Left ventricle myocardium superior (tissue), 1 donor: Measurements from ENCODE around the gene TNKS1BP1. TPM values are rescaled to one million over a fixed set of nuclear protein-coding genes. Genes with fewer than 3 reads are reported as not detected.

Experiments used
- ATAC-seq: fragments of 200-7000 bp; cut with Tn5 transposase; one replicate; pipeline ENCODE4 v1.9.1; 2020; ENCODE audit warnings: mild to moderate bottlenecking, moderate library complexity
- DNase-seq: peaks from one replicate; pipeline ENCODE4 v3.0.0-alpha.2; 2020
- intact Hi-C: fragments of 100-400 bp; cut with micrococcal nuclease; formaldehyde crosslinking; loops from one replicate; pipeline ENCODE4 v1.11.0; 2022
- total RNA-seq: library from RNA; stranded (reverse); fragmentation: NEBNext Ultra II Directional; extraction: Animal tissue kit (Norgen Biotek cat#: 25700); gene quantifications from one replicate; pipeline ENCODE4 v1.2.1, GENCODE V29; 2021
- donor health status: DM: no; HTN: yes; CAD: no; lungs with severe emphysema.

The TNKS1BP1 gene
- total RNA-seq, 1 donor from 2014 or later: 44.4 TPM

- DNase-seq (no peak), ATAC-seq (peak; percentile 31)
- intact Hi-C loops: no loop called here
These were observed 49.2 kb downstream of the TNKS1BP1 start for GRCh38 chr11:57275582-57275981.

GRCh38 chr11:57274904-57275498 is 49.8 kb downstream of the TNKS1BP1 start:
- ATAC-seq (no peak), DNase-seq (no peak)
- intact Hi-C loops: no loop called here

- intact Hi-C loops: no loop called here
- ATAC-seq (no peak), DNase-seq (no peak)
These were observed 51.2 kb downstream of the TNKS1BP1 start for GRCh38 chr11:57273448-57274058.

- no peak for DNase-seq
- ATAC-seq: no peak
- intact Hi-C loops: no loop called here
These were observed 55.2 kb downstream of the TNKS1BP1 start for GRCh38 chr11:57269571-57270021.

GRCh38 chr11:57266157-57266556 is 58.6 kb downstream of the TNKS1BP1 start:
- DNase-seq (no peak), ATAC-seq (no peak)
- intact Hi-C loops: no loop called here

- ATAC-seq: no peak
- DNase-seq: no peak
- intact Hi-C loops: no loop called here
These were observed 61.4 kb downstream of the TNKS1BP1 start for GRCh38 chr11:57263351-57263750.

GRCh38 chr11:57262157-57262556 is 62.6 kb downstream of the TNKS1BP1 start:
- DNase-seq: no peak
- ATAC-seq: no peak
- intact Hi-C loops: no loop called here

GRCh38 chr11:57260937-57261783 is 63.6 kb downstream of the TNKS1BP1 start:
- intact Hi-C loops: no loop called here
- no peak for ATAC-seq
- DNase-seq: no peak

- DNase-seq: no peak
- ATAC-seq: no peak
- intact Hi-C loops: no loop called here
These were observed 68.6 kb downstream of the TNKS1BP1 start for GRCh38 chr11:57256119-57256518.

GRCh38 chr11:57255618-57256017 is 69.1 kb downstream of the TNKS1BP1 start:
- DNase-seq (no peak), ATAC-seq (no peak)
- intact Hi-C loops: no loop called here

- intact Hi-C loops: no loop called here
- ATAC-seq (no peak), DNase-seq (no peak)
These were observed 70.1 kb downstream of the TNKS1BP1 start for GRCh38 chr11:57254631-57255030.

- ATAC-seq (no peak), DNase-seq (no peak)
- intact Hi-C loops: no loop called here
These were observed 73.2 kb downstream of the TNKS1BP1 start for GRCh38 chr11:57251491-57252104.

GRCh38 chr11:57251037-57251436 is 73.7 kb downstream of the TNKS1BP1 start:
- ATAC-seq: no peak
- intact Hi-C loops: no loop called here

More at GRCh38 chr11:57251037-57251436, 73.7 kb downstream of the TNKS1BP1 start:
- DNase-seq: no peak

Other genes starting within 250 kb of the TNKS1BP1 start
- gene LRRC55, start 143.0 kb downstream of the TNKS1BP1 start, total RNA-seq: 0.35 TPM
- 21.0 TPM for gene APLNR, start 87.7 kb downstream of the TNKS1BP1 start, total RNA-seq
- 38.4 TPM for gene SSRP1, start 10.9 kb upstream of the TNKS1BP1 start, total RNA-seq
- 4.5 TPM for gene P2RX3, start 13.4 kb upstream of the TNKS1BP1 start, total RNA-seq
- not detected for gene PRG3, start 56.2 kb upstream of the TNKS1BP1 start, total RNA-seq
- gene PRG2, start 65.7 kb upstream of the TNKS1BP1 start, total RNA-seq: not detected
- gene SLC43A3, start 102.2 kb upstream of the TNKS1BP1 start, total RNA-seq: 20.6 TPM
- 1.0 TPM for gene RTN4RL2, start 135.6 kb upstream of the TNKS1BP1 start, total RNA-seq
- gene SLC43A1, start 190.8 kb upstream of the TNKS1BP1 start, total RNA-seq: 4.5 TPM
- gene TIMM10, start 205.8 kb upstream of the TNKS1BP1 start, total RNA-seq: 56.7 TPM
- not detected for gene SMTNL1, start 212.6 kb upstream of the TNKS1BP1 start, total RNA-seq
- 18.0 TPM for gene UBE2L6, start 242.7 kb upstream of the TNKS1BP1 start, total RNA-seq